OCI-LY7 (cell line): ENCODE measurements around the gene STON1. TPM values are rescaled to one million over a fixed set of nuclear protein-coding genes. Genes with fewer than 3 reads are reported as not detected.

Experiments
- Bru-seq: library from RNA; stranded (reverse); fragments of 400-500 nt; gene quantifications from one replicate; lab custom pipeline; 2021; lab: Mats Ljungman, UMichigan
- BruChase-seq, 2 experiments: library from RNA; stranded (reverse); fragments of 400-500 nt; gene quantifications; one replicate each; lab custom pipeline; 2021; lab: Mats Ljungman, UMichigan
- BruUV-seq: library from RNA; stranded (reverse); fragments of 400-500 nt; replicated peaks from 2 replicates; lab custom pipeline; 2021; lab: Mats Ljungman, UMichigan
- CTCF ChIA-PET: fragments of 300-600 bp; sonication (Branson Sonifier 250); formaldehyde crosslinking; loops from one replicate; lab custom pipeline; 2022; ENCODE audit warnings: antibody characterized with exemption; ENCODE audit not compliant: unreplicated experiment; lab: Charles Lee
- POLR2A ChIA-PET: fragments of 300-600 bp; sonication (Branson Sonifier 250); formaldehyde crosslinking; loops from one replicate; lab custom pipeline; 2022; ENCODE audit warnings: antibody characterized with exemption; lab: Charles Lee
- DNase-seq: peaks from one replicate; pipeline ENCODE4 v3.0.0-alpha.2; 2015; ENCODE audit warnings: low spot score
- H2AFZ ChIP-seq: fragments of 200-600 bp; sonication (generic), shearing (Covaris generic); 2 replicates; pipeline ENCODE4 v1.6.1; 2014; ENCODE audit warnings: mild to moderate bottlenecking, antibody characterized with exemption, low read length, moderate library complexity
- H3K27ac ChIP-seq: fragments of 200-600 bp; sonication (generic); 2 replicates; pipeline ENCODE4 v1.5.1; 2014; ENCODE audit warnings: mixed run types, low read depth, mild to moderate bottlenecking, moderate library complexity, low read length, inconsistent platforms; ENCODE audit not compliant: poor library complexity, severe bottlenecking
- H3K36me3 ChIP-seq: fragments of 200-600 bp; sonication (generic); 2 replicates; pipeline ENCODE4 v1.6.1; 2014; ENCODE audit warnings: mild to moderate bottlenecking, antibody characterized with exemption, low read length, moderate library complexity, mixed read lengths; ENCODE audit not compliant: insufficient read depth
- H3K4me1 ChIP-seq: fragments of 200-600 bp; sonication (generic); 2 replicates; pipeline ENCODE4 v1.5.1; 2014; ENCODE audit warnings: mild to moderate bottlenecking, low read length; ENCODE audit not compliant: insufficient read depth, poor library complexity, severe bottlenecking
- H3K4me2 ChIP-seq: fragments of 200-600 bp; sonication (generic); 2 replicates; pipeline ENCODE4 v1.6.1; 2014; ENCODE audit warnings: mild to moderate bottlenecking, low read length
- H3K4me3 ChIP-seq: fragments of 200-600 bp; sonication (generic); 2 replicates; pipeline ENCODE4 v1.5.1; 2014; ENCODE audit warnings: mild to moderate bottlenecking, low read depth, low read length; ENCODE audit not compliant: poor library complexity, severe bottlenecking
- H3K79me2 ChIP-seq: fragments of 200-600 bp; sonication (generic); 2 replicates; pipeline ENCODE4 v1.6.1; 2016; ENCODE audit warnings: low read depth, mild to moderate bottlenecking, low read length, moderate library complexity, mixed read lengths; ENCODE audit not compliant: insufficient read depth
- H3K9me2 ChIP-seq: fragments of 200-600 bp; sonication (generic); 2 replicates; pipeline ENCODE4 v1.6.1; 2016; ENCODE audit warnings: mild to moderate bottlenecking, low read length, mixed read lengths; ENCODE audit not compliant: insufficient read depth
- H3K9me3 ChIP-seq: fragments of 200-600 bp; sonication (generic); 2 replicates; pipeline ENCODE4 v1.6.1; 2014; ENCODE audit warnings: mild to moderate bottlenecking, mixed run types, low read length, mixed read lengths
- H4K20me1 ChIP-seq: fragments of 200-600 bp; sonication (generic); 2 replicates; pipeline ENCODE4 v1.6.1; 2014; ENCODE audit warnings: mild to moderate bottlenecking, antibody characterized with exemption, low read length, moderate library complexity, mixed read lengths; ENCODE audit not compliant: insufficient read depth
- EZH2phosphoT487 ChIP-seq: fragments of 200-600 bp; sonication (generic); IDR thresholded peaks from 2 replicates; pipeline ENCODE4 v1.6.1; 2018; ENCODE audit warnings: low read depth, borderline replicate concordance, mild to moderate bottlenecking, mixed run types, antibody characterized with exemption, low read length, moderate library complexity, mixed read lengths
- intact Hi-C: fragments of 100-400 bp; cut with micrococcal nuclease; formaldehyde crosslinking; loops from one replicate; pipeline ENCODE4 v1.10.0; 2022; ENCODE audit not compliant: unreplicated experiment
- long read RNA-seq: library from polyadenylated mRNA; stranded (forward); transcript quantifications from one replicate; pipeline ENCODE4 v2.0.0, GENCODE V29; 2022
- total RNA-seq, 2 experiments: library from RNA; depleted of rRNA in 1 of 2; stranded (reverse); fragments of >200 nt in 1 of 2; shearing (Covaris generic) in 1 of 2; gene quantifications; 2 replicates each; pipeline ENCODE4 v1.2.3, GENCODE V29; 2014 to 2022
- TF ChIP-seq, protein P1 (sequence below): fragments of 200-600 bp; sonication (generic); conservative IDR thresholded peaks from 2 replicates; pipeline ENCODE4 v1.5.1; 2014; ENCODE audit warnings: mild to moderate bottlenecking, antibody characterized with exemption, low read length, moderate library complexity, mixed read lengths

Gene STON1, protein sequence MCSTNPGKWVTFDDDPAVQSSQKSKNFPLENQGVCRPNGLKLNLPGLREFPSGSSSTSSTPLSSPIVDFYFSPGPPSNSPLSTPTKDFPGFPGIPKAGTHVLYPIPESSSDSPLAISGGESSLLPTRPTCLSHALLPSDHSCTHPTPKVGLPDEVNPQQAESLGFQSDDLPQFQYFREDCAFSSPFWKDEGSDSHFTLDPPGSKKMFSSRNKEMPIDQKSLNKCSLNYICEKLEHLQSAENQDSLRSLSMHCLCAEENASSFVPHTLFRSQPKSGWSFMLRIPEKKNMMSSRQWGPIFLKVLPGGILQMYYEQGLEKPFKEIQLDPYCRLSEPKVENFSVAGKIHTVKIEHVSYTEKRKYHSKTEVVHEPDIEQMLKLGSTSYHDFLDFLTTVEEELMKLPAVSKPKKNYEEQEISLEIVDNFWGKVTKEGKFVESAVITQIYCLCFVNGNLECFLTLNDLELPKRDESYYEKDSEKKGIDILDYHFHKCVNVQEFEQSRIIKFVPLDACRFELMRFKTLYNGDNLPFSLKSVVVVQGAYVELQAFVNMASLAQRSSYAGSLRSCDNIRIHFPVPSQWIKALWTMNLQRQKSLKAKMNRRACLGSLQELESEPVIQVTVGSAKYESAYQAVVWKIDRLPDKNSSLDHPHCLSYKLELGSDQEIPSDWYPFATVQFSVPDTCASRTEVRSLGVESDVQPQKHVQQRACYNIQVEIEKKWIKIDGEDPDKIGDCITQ
- total RNA-seq (2014; rRNA removed; shearing (Covaris generic)) (0.18 and 0.88 TPM in 2 replicates), total RNA-seq (2022) (0.51 and 0.96 TPM in 2 replicates), Bru-seq, nascent RNA (percentile 17 among the genes with signal in this experiment), BruChase-seq, experiment 1, labeled RNA remaining after a 6-hour chase (percentile 16 among the genes with signal in this experiment), BruChase-seq, experiment 2, labeled RNA remaining after a 2-hour chase (percentile 22 among the genes with signal in this experiment)
- long read RNA-seq, result 0 reads

DNA sequence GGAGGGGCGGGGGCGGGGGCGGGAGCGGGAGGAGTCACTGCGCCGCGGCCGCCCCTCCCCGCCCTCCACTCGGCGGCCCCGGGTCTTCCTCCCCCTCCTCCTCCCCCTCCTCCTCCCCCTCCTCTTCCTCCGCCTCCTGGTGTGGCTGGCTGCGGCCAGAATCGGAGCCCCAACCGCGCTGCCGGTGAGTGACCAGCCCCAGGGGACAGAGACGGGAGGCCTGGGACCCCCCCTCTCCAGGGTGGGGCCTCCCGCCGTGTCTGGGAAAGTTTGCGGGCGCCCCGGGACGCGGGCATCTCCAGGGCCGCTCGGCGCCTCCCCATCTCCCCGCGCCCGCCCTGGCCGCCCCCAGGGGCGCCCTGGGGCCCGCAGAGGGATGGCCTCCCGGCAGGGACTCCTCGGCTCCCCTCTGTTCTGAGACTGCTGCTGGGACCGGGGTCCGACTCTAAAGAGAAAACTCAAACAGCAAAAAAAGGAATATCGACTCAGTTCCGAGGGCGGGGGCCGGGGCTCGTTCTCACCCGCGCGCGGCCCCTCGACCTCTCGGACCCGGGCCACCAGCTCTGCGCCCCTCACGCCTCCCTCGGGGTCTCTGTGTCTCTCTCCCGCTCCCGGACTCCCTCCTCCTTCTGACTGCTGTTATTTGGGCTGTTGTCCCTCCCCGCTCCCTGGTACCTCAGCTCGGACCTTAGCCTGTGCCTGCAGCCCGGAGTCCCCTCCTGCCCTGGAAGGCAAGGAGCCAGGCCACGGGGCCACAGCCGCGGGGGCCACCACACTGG is at the start of gene STON1:
TSS of gene STON1 (plus strand) at position 122 of the 779 bp plus-strand sequence. CDS start 50,480 bp downstream, outside the sequence.
- intact Hi-C loops, result no loop called here
- TF ChIP-seq, protein P1, sequence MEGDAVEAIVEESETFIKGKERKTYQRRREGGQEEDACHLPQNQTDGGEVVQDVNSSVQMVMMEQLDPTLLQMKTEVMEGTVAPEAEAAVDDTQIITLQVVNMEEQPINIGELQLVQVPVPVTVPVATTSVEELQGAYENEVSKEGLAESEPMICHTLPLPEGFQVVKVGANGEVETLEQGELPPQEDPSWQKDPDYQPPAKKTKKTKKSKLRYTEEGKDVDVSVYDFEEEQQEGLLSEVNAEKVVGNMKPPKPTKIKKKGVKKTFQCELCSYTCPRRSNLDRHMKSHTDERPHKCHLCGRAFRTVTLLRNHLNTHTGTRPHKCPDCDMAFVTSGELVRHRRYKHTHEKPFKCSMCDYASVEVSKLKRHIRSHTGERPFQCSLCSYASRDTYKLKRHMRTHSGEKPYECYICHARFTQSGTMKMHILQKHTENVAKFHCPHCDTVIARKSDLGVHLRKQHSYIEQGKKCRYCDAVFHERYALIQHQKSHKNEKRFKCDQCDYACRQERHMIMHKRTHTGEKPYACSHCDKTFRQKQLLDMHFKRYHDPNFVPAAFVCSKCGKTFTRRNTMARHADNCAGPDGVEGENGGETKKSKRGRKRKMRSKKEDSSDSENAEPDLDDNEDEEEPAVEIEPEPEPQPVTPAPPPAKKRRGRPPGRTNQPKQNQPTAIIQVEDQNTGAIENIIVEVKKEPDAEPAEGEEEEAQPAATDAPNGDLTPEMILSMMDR, result no peak
- no peak for TF ChIP-seq EZH2phosphoT487

DNA sequence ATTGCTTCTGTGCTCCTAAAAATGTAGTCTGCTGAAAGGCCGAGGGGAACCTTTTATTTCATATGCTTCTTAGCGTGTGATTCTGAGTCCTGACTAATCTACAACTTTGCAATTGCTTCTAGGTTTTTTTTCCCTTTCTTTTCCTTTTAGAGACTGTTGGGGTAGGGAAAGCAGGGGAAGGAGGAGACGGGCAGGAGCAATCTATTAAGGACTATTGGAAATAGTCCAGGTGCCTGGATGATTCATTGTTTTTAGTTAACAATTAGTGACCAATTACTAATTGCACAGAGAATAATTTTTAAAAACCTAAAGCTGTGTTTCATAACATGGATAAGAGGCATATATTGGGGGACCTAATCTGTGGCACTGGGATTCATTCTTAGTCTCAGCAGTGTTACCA is 49.4 kb upstream of the STON1 start:
- TF ChIP-seq, protein P1, result no peak
- no peak for TF ChIP-seq EZH2phosphoT487
- H3K9me2 ChIP-seq, result no peaks in the 10 kb centered on the region
- peaks cover 72% of the 10 kb centered on the region for H3K36me3 ChIP-seq
- H3K4me1 ChIP-seq, result no peaks in the 10 kb centered on the region
- no peaks in the 10 kb centered on the region for H3K79me2 ChIP-seq
- H3K4me2 ChIP-seq, result no peak overlapping the region
- intact Hi-C loops, result no loop called here
- no peak overlapping the region for H3K27ac ChIP-seq
- H3K9me3 ChIP-seq, result no peaks in the 10 kb centered on the region
- no peak for DNase-seq
- H3K4me3 ChIP-seq, result no peak overlapping the region
- CTCF ChIA-PET, result no interaction called here
- POLR2A ChIA-PET, result no interaction called here
- BruUV-seq, result no TSS peak
- H2AFZ ChIP-seq, result no peak overlapping the region
- H4K20me1 ChIP-seq, result no peaks in the 10 kb centered on the region

More for the DNA sequence above, at the start of gene STON1:
- CTCF ChIA-PET, result no interaction called here
- Histone ChIP-seq H3K36me3 (no peaks in the 10 kb centered on the region), H3K9me2 (no peaks in the 10 kb centered on the region), H2AFZ (no peak within 1 kb of the TSS), H3K4me3 (no peak within 1 kb of the TSS), H3K4me2 (peak within 1 kb of the TSS; percentile 46; the same call in 1 of the 2 replicates), H3K79me2 (no peaks in the 10 kb centered on the region), H4K20me1 (no peaks in the 10 kb centered on the region), H3K9me3 (no peaks in the 10 kb centered on the region), H3K4me1 (no peaks in the 10 kb centered on the region), H3K27ac (no peak within 1 kb of the TSS)
- POLR2A ChIA-PET, result no interaction called here
- no peak for DNase-seq
- no TSS peak for BruUV-seq
